ENCODE results near the gene METTL27. TPM values are rescaled to one million over a fixed set of nuclear protein-coding genes. Genes with fewer than 3 reads are reported as not detected.
A peak's percentile ranks its signal among the peaks of the same experiment; 100 is the strongest.

The METTL27 gene
- total and polyA plus RNA-seq, 9 of the 15 experiments (the other 6 are each of a cell fraction or from before 2014, with no cell fraction given) = 0.08 to 0.82 (median 0.33) TPM; not detected in 4

GRCh38 chr7:73828107-73828803 lies 14.1 kb downstream of the METTL27 start (continued):
- TF ChIP-seq GATA2 (CRISPR knock-in tag; IDR thresholded peaks at IDR 0.05) (peak; percentile 6; the same call in 1 of the 2 replicates), ZNF143 (CRISPR knock-in tag; IDR thresholded peaks at IDR 0.05) (no peak), ZNF384 (IDR thresholded peaks at IDR 0.05; ENCODE audit: low read depth, low read length) (no peak), JUND (IDR thresholded peaks at IDR 0.05; ENCODE audit: borderline replicate concordance, low read depth, low read length) (peak; percentile 97), JUND (tag; IDR thresholded peaks at IDR 0.05; ENCODE audit: borderline replicate concordance, low read depth, low read length) (peak; percentile 97), MECOM (CRISPR knock-in tag; IDR thresholded peaks at IDR 0.05) (no peak), RBM22 (IDR thresholded peaks at IDR 0.05; ENCODE audit: low read depth, low read length, poor library complexity, severe bottlenecking) (no peak), MYNN (IDR thresholded peaks at IDR 0.05) (peak; percentile 98), MYNN (CRISPR knock-in tag; IDR thresholded peaks at IDR 0.05) (peak; percentile 56; the same call in 1 of the 2 replicates), CREM (IDR thresholded peaks at IDR 0.05; ENCODE audit: low read depth) (peak; percentile 68; the same call in 1 of the 2 replicates)
- TF ChIP-seq, protein P1, sequence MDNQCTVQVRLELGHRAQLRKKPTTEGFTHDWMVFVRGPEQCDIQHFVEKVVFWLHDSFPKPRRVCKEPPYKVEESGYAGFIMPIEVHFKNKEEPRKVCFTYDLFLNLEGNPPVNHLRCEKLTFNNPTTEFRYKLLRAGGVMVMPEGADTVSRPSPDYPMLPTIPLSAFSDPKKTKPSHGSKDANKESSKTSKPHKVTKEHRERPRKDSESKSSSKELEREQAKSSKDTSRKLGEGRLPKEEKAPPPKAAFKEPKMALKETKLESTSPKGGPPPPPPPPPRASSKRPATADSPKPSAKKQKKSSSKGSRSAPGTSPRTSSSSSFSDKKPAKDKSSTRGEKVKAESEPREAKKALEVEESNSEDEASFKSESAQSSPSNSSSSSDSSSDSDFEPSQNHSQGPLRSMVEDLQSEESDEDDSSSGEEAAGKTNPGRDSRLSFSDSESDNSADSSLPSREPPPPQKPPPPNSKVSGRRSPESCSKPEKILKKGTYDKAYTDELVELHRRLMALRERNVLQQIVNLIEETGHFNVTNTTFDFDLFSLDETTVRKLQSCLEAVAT (IDR thresholded peaks at IDR 0.05) = no peak
- TF ChIP-seq, protein P2, sequence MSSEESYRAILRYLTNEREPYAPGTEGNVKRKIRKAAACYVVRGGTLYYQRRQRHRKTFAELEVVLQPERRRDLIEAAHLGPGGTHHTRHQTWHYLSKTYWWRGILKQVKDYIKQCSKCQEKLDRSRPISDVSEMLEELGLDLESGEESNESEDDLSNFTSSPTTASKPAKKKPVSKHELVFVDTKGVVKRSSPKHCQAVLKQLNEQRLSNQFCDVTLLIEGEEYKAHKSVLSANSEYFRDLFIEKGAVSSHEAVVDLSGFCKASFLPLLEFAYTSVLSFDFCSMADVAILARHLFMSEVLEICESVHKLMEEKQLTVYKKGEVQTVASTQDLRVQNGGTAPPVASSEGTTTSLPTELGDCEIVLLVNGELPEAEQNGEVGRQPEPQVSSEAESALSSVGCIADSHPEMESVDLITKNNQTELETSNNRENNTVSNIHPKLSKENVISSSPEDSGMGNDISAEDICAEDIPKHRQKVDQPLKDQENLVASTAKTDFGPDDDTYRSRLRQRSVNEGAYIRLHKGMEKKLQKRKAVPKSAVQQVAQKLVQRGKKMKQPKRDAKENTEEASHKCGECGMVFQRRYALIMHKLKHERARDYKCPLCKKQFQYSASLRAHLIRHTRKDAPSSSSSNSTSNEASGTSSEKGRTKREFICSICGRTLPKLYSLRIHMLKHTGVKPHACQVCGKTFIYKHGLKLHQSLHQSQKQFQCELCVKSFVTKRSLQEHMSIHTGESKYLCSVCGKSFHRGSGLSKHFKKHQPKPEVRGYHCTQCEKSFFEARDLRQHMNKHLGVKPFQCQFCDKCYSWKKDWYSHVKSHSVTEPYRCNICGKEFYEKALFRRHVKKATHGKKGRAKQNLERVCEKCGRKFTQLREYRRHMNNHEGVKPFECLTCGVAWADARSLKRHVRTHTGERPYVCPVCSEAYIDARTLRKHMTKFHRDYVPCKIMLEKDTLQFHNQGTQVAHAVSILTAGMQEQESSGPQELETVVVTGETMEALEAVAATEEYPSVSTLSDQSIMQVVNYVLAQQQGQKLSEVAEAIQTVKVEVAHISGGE (CRISPR knock-in tag; IDR thresholded peaks at IDR 0.05) = no peak
- TF ChIP-seq, protein P3, sequence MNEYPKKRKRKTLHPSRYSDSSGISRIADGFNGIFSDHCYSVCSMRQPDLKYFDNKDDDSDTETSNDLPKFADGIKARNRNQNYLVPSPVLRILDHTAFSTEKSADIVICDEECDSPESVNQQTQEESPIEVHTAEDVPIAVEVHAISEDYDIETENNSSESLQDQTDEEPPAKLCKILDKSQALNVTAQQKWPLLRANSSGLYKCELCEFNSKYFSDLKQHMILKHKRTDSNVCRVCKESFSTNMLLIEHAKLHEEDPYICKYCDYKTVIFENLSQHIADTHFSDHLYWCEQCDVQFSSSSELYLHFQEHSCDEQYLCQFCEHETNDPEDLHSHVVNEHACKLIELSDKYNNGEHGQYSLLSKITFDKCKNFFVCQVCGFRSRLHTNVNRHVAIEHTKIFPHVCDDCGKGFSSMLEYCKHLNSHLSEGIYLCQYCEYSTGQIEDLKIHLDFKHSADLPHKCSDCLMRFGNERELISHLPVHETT (CRISPR knock-in tag; conservative IDR thresholded peaks at IDR 0.05 in 1 of 2, IDR thresholded peaks at IDR 0.05 in 1 of 2) = 0 out of 4 replicates have a peak, but pooled peaks of 1 of the 2 experiments have one; percentile 20
- TF ChIP-seq, protein P4, sequence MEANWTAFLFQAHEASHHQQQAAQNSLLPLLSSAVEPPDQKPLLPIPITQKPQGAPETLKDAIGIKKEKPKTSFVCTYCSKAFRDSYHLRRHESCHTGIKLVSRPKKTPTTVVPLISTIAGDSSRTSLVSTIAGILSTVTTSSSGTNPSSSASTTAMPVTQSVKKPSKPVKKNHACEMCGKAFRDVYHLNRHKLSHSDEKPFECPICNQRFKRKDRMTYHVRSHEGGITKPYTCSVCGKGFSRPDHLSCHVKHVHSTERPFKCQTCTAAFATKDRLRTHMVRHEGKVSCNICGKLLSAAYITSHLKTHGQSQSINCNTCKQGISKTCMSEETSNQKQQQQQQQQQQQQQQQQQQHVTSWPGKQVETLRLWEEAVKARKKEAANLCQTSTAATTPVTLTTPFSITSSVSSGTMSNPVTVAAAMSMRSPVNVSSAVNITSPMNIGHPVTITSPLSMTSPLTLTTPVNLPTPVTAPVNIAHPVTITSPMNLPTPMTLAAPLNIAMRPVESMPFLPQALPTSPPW (CRISPR knock-in tag; IDR thresholded peaks at IDR 0.05) = peak; percentile 94
- TF ChIP-seq, protein P5, sequence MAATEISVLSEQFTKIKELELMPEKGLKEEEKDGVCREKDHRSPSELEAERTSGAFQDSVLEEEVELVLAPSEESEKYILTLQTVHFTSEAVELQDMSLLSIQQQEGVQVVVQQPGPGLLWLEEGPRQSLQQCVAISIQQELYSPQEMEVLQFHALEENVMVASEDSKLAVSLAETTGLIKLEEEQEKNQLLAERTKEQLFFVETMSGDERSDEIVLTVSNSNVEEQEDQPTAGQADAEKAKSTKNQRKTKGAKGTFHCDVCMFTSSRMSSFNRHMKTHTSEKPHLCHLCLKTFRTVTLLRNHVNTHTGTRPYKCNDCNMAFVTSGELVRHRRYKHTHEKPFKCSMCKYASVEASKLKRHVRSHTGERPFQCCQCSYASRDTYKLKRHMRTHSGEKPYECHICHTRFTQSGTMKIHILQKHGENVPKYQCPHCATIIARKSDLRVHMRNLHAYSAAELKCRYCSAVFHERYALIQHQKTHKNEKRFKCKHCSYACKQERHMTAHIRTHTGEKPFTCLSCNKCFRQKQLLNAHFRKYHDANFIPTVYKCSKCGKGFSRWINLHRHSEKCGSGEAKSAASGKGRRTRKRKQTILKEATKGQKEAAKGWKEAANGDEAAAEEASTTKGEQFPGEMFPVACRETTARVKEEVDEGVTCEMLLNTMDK (IDR thresholded peaks at IDR 0.05; ENCODE audit: borderline replicate concordance, insufficient read depth, low read depth, low read length, poor library complexity, severe bottlenecking) = no peak
